Epidermal melanocyte (primary cell): ENCODE results near the gene UTP14C.
"Not testable (repeated sequence)": the region's sequence is repeated elsewhere in the genome, so short reads cannot be mapped to it uniquely, and the experiment has no call there.

Experiments
- DNase-seq: peaks from one replicate; pipeline ENCODE4 v3.0.0; 2011; ENCODE audit warnings: low spot score; ENCODE audit not compliant: insufficient read length

Gene UTP14C, protein sequence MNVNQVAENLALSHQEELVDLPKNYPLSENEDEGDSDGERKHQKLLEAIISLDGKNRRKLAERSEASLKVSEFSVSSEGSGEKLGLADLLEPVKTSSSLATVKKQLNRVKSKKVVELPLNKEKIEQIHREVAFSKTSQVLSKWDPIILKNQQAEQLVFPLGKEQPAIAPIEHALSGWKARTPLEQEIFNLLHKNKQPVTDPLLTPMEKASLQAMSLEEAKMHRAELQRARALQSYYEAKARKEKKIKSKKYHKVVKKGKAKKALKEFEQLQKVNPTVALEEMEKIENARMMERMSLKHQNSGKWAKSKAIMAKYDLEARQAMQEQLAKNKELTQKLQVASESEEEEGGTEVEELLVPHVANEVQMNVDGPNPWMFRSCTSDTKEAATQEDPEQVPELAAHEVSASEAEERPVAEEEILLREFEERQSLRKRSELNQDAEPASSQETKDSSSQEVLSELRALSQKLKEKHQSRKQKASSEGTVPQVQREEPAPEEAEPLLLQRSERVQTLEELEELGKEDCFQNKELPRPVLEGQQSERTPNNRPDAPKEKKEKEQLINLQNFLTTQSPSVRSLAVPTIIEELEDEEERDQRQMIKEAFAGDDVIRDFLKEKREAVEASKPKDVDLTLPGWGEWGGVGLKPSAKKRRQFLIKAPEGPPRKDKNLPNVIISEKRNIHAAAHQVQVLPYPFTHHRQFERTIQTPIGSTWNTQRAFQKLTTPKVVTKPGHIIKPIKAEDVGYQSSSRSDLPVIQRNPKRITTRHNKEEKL

DNA sequence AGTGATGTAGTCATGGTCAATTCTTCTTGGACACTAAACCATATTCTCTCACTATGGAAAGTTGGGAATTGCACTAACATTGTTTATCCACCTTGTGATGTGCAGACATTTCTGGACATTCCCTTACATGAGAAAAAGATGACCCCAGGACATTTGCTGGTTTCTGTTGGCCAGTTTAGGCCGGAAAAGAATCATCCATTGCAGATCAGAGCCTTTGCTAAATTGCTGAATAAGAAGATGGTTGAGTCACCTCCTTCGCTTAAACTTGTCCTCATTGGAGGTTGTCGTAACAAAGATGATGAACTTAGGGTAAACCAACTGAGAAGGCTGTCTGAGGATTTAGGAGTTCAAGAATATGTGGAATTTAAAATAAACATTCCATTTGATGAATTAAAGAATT lies at the start of gene UTP14C:
Gene UTP14C, plus strand, starts transcription at position 211 of the 400 bp plus-strand sequence. CDS start 4,114 bp downstream, outside the sequence.
- DNase-seq, result no peak

- DNase-seq, result no peak
Measured at GRCh38 chr13:51976423-51976822, 48.1 kb upstream of the UTP14C start.

DNA sequence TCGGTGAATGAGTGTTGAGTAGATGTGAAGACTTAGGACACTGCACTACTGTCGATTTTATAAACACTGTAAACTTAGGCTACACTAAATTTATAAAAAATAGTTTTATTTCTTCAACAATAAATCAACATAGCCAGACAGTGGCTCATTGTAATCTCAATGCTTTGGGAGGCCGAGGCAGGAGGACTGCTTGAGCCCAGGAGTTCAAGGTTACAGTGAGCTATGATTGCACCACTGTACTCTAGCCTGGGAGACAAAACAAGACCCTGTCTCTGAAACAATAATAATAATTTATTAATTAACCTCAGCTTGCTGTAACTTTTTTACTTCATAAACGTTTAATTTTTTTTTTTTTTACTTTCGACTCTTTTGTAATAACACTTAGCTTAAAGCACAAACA lies 47.6 kb upstream of the UTP14C start:
- no peak for DNase-seq

DNA sequence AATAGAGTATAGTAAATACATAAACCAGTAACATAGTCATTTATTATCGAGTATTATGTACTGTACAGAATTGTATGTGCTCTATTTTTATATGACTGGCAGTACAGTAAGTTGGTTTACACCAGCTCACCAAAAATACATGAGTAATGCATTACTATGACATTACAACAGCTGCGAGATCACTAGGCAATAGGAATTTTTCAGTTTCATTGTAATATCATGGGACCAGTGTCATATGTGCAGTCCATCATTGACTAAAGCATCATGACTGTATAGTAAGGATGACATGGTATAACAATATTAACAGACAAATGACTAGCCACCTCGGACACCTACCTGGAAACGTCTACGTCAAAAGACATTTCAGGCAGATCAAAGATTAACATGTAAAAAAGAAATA lies 46.9 kb upstream of the UTP14C start:
- no peak for DNase-seq

DNA sequence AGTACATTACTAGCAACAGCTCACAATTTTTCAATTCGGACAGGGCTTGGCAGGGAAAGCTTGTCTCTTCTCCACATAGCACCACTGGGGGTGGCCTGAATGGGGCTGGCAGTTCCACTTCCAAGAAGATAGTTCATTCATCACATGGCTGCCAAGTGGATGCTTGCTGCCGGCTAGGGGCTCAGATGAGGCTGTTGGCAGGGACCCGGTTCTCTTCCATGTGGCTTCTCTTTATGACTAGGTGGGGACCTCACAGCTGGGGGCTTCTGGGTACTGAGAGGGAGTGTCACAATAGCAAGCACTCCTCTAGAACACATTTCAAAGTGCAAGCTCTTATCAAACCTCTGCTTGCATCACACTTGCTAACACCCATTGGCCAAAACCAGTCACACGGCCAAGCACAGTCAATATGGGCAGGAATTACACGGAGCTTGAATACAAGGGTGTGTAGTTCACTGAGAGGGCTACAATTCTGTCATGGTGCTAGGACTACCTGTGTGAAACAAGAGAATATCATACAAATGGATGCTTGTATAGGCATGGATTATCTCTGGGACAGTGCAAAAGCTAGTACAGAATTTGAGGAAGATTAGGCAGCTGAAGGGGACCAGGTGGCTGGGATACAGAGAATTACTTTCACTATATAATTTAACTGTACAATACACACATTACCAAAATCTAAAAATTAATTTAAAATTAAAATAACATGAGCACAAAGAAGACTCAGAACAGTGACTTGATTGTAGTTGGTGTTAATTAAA lies 45.5 kb upstream of the UTP14C start:
- DNase-seq, result no peak

DNA sequence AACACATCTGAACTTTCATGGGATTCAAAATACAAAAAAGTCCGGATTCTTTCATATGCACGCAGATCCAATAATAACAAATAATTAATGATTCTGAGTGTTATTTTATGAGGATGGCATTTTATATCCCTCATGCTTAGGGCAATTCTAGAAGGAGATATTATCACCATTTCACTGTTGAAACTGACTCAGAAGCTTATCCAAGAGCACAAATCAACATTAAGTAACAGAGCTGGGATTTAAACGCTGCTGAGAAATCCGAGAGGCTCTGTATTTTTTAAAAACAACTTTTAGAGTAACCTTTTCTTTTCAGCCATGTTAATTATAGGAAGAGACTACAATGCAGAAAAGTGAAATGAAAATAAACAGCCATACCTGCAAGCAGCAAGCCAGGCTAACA lies 43.6 kb upstream of the UTP14C start:
- no peak for DNase-seq

DNA sequence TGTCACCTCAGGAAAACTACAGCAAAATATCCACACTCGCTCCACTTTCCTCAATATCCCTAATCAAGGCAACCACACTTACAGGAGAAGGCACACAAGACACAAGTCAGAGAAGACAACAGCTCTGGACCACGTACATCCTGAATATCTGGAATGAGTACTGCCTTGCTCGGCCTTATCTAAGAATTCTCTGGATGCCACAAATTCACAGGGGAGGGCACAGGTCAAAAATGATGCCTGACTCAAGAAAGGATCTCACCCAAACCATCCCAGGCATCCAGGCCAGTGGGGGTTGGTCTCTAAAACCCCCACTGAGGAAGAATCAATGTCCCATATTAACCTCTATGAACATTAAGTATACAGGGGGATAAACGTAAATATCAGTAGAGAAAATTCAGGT lies 43.1 kb upstream of the UTP14C start:
- DNase-seq, result no peak

DNA sequence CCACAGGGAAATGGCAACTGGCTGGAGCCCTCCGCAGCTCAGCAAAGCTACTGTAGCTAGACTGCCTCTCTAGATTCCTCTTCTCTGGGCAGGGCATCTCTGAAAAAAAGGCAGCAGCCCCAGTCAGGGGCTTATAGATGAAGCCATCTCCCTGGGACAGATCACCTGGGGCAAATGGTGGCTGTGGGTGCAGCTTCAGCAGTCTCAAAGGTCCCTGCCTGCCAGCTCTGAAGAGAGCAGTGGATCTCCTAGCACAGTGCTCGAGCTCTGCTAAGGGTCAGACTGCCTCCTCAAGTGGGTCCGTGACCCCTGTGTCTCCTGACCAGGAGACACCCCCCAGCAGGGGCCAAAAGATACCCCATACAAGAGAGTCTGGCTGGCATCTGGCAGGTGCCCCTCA lies 41.2 kb upstream of the UTP14C start:
- not testable (repeated sequence) for DNase-seq

- not testable (repeated sequence) for DNase-seq
Measured at GRCh38 chr13:51984904-51985303, 39.6 kb upstream of the UTP14C start.

- no peak for DNase-seq
Measured at GRCh38 chr13:51988988-51989618, 35.4 kb upstream of the UTP14C start.

GRCh38 chr13:51993713-51994112 lies 30.8 kb upstream of the UTP14C start:
- no peak for DNase-seq

DNA sequence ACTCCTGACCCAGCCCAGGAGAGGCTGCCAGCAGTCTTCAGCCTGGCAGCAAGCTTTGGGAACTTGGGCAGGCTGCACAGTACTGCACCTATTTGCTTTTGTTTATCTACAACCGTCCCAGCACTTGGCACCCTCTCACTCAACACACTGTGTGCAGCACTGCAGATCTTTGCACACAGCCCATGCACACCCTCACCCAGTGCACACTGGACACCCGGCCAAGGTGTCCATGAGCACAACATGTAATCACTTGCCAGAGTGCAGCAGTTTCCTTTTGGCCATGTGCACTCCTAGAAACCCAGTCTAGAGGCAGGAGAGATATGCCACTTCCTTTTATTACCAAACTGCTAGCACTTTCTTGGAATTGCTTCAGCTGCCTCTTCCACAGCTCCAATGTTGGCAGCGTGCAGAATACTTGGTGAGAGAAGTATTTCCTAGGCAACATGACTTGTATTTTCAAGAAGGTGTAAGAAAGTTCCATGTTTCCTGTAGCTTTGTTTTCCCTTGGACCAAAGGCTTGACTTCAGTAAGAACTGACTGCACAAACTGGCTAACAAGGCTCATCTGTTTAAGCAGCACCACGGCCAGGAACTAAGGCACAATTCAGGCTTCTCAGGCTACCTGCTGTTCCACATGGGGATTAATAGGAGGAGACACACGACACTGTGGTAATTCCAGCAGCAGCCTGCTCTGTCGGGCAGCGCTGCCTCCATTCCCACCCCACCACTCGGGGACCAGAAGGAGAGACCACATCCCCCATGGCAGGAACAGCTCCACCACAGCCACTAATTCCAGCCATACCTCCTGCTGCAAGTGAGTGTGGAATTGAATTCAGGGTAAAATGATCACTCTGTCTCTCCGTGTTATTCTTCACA lies 28.6 kb upstream of the UTP14C start:
- no peak for DNase-seq

DNA sequence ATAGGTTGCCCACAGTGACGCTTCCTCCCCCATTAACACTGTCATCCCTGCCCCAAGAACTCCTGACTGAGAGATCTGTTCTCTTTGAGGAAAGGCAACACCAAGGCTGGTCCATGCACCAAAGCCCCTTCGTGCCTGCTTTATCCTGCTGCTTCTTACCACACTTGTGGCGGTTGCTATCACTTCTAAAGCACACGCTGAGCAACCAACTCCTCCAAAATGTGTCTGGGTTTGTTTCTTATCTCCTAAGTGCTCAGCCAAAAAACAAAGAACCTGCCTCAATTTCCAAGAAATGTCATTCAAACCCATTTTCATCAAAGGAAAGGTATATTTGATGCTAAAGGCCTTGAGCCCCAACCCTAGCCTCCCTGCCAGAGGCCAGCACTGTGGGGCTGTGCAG lies 27.9 kb upstream of the UTP14C start:
- DNase-seq, result no peak

DNA sequence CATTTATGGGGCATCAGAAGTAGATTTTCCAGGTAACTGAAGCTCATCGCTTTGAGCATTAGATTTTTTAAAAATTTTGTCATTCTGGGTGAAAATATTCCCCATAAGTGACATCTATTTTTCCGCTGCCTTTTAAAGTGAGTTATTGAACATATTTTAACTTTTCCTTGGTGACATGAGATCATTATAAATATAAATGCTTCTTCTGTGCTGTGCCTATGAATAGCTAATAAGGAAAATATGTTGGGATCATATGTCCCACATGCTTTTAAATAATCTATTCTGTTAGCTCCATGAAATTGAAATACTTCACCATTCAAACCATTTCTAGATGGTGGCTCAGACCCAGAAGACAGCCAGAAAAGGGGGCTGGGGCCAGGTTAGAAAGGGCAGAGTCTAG lies 27.3 kb upstream of the UTP14C start:
- no peak for DNase-seq

DNA sequence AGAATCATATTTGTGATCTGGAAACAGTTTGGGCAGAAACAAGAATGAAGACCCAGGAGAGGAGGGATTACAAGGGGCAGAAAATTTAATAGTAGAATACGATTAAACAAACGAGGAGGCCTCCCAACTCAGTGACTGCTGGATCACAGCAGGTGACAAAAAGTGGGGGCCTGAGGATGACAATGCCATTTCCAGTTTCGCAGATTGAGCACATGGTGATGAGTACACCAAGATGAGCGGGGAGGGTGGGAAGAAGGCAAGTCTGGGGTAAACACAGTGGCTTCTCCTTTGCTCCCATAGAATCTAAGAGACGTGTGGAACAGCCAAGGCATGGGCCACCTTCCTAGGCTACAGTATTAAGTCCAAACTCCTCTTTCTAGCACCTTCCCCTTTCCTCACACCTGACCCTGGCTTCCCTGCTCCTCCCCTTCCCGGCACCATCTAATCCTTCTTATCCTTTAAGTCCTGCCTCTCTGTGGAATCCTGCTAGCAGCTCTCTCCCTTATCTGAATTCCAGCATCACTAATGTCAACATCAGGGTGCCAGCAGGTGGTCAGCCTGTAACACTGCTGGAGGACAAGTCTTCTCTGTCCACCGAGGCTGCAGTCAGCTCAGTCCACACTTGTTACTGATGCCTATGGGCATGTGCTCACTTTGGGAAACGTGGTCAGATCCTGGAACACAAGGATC lies 26.7 kb upstream of the UTP14C start:
- DNase-seq, result no peak

DNA sequence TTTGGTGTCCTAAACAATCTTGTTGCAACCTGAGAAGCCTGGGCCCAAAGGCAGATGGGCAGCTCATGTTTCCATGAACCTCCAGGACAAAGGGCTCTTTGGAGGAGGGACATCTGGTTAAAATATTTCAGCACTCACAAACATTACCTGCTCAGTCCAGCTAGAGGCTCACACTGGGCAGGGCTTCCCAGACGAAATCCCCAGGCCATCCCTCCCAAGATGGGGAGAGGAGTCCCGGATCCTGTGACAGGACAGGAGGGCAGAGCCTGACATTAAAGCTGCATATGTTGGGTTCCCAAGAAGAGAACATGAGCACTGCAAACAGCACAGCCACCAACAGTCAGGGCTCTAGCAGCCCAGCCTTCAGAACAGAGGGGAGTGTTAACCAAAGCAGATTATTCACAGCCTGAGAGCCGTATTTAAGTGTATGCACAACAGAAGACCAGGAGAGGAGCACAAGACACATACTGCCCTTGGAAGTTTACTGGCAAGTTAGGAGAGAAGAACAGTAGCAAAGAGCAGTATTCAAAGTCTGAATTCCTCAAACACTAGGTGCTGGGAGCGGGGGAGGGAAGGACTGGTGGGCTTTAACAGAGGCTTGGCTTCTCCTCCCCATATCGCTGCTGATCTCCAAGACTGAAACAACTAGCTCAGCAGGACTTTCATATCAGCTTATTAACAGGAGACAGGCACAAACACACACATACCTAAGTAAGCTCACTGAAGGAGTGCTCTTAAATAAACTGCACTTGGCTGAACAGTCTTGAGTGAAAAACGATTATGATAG lies 25.6 kb upstream of the UTP14C start:
- DNase-seq, result no peak

DNA sequence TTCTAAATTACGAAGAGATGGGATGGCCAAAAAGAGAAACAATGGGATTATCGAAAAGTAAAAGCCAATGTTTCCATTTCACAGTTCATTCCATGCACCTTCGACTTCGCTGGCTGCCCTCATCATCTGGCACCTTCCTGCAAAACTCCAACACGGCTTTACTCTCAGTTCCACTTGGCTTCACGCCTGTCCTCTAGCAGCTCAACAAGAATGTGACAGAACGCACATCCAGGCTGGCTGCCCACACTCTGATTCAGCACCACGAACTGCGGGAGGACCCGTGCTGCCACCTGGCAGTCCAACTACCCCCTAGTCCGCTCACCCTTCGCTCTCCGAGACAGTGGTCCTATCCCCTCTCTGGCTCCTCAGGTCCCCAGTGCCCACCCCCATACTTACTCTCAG lies 25.0 kb upstream of the UTP14C start:
- no peak for DNase-seq

- DNase-seq, result no peak
Measured at GRCh38 chr13:51999921-52000320, 24.6 kb upstream of the UTP14C start.

DNA sequence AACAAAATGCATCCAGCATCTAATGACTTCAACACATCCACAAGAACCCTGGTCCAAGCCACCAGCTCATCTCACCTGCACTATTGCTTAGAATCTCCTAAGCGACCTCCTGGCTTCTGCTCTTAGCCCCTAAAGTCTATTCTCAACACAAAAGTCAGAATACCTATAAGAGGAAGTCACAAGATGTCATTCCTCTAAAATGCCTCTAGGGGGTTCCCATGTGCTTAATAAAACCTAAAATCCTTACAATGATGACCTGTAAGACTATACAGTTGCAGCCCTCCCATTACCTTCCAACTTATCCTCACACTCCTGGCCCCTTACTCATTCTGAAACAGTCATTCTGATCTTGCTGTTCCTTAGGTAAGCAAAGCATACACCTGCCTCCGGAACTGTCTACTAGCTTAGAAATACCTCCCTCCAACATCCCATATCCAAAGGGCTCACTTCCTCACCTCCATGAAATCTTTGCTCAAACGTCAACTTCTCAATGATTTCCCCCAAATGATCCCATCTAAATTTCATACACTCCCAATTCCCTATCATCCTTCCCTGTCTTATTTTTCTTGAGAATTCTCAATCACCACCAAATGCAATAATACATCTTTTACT lies 23.3 kb upstream of the UTP14C start:
- DNase-seq, result peak; percentile 69
